BJ (cell line): ENCODE results near the gene TRPV3. TPM values are rescaled to one million over a fixed set of nuclear protein-coding genes. Genes with fewer than 3 reads are reported as not detected.

Source experiments
- CTCF ChIA-PET: fragments of 350-600 bp; formaldehyde crosslinking; extraction: SDS; loops from one replicate; lab custom pipeline; 2021; ENCODE audit warnings: antibody characterized with exemption, inconsistent platforms; lab: Yijun Ruan, JAX
- POLR2A ChIA-PET: fragments of 300-600 bp; sonication (Branson Sonifier 250); formaldehyde crosslinking; extraction: SDS; loops from one replicate; lab custom pipeline; 2021; ENCODE audit warnings: antibody characterized with exemption; lab: Charles Lee
- DNase-seq: peaks from one replicate; pipeline ENCODE4 v3.0.0-alpha.2; 2011; ENCODE audit warnings: low read depth
- H3K27me3 ChIP-seq: 2 replicates; pipeline ENCODE4 v1.6.0; 2011; ENCODE audit warnings: low read length; ENCODE audit not compliant: control insufficient read depth, insufficient read depth
- H3K36me3 ChIP-seq: 2 replicates; pipeline ENCODE4 v1.5.1; 2011; ENCODE audit warnings: low read length; ENCODE audit not compliant: control insufficient read depth, insufficient read depth
- H3K4me3 ChIP-seq: 2 replicates; pipeline ENCODE4 v1.5.1; 2011; ENCODE audit warnings: low read depth, mild to moderate bottlenecking, control low read depth, low read length
- CTCF ChIP-seq: IDR thresholded peaks from 2 replicates; pipeline ENCODE4 v1.5.1; 2011; ENCODE audit warnings: low read depth, mild to moderate bottlenecking, control low read depth, inconsistent platforms, low read length, moderate library complexity; ENCODE audit not compliant: insufficient read depth
- polyA plus RNA-seq: library from polyadenylated mRNA; depleted of rRNA; stranded (reverse); fragments of >200 nt; gene quantifications from 2 replicates; pipeline ENCODE4 v1.2.3, GENCODE V29; 2011

The TRPV3 gene
- polyA plus RNA-seq, 1 experiment, result 0.56 TPM

DNA sequence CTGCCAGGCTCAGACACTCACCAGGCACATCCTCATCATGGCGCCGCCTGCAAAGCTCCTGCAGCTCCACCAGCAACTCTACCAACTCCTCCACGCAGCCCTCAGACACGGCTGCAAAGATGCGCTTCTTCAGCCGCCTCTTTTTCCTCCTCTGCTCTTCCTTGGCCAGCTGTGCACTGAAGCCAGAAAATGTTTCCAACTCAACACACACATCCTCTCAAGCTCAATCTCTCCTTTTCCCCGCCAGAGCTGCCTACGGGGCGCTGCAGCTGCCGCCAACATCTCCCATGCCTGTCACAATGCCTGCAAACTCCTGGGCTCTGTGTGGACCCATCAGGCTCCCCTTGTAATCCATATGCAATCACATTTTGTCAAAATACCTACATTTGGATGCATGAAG lies 14.2 kb downstream of the TRPV3 start:
- POLR2A ChIA-PET, result no interaction called here
- no peak for DNase-seq

GRCh38 chr17:3542410-3543088 lies 15.1 kb downstream of the TRPV3 start:
- no peak for TF ChIP-seq CTCF
- H3K36me3 ChIP-seq, result no peaks in the 10 kb centered on the region
- no peak for DNase-seq
- no peaks in the 10 kb centered on the region for H3K27me3 ChIP-seq
- ChIA-PET POLR2A (no interaction called here), CTCF (no interaction called here)
- H3K4me3 ChIP-seq, result no peak overlapping the region

More for the DNA sequence above, 14.2 kb downstream of the TRPV3 start:
- Histone ChIP-seq H3K36me3 (no peaks in the 10 kb centered on the region), H3K27me3 (no peaks in the 10 kb centered on the region), H3K4me3 (no peak overlapping the region)
- no peak for TF ChIP-seq CTCF
- CTCF ChIA-PET, result no interaction called here

DNA sequence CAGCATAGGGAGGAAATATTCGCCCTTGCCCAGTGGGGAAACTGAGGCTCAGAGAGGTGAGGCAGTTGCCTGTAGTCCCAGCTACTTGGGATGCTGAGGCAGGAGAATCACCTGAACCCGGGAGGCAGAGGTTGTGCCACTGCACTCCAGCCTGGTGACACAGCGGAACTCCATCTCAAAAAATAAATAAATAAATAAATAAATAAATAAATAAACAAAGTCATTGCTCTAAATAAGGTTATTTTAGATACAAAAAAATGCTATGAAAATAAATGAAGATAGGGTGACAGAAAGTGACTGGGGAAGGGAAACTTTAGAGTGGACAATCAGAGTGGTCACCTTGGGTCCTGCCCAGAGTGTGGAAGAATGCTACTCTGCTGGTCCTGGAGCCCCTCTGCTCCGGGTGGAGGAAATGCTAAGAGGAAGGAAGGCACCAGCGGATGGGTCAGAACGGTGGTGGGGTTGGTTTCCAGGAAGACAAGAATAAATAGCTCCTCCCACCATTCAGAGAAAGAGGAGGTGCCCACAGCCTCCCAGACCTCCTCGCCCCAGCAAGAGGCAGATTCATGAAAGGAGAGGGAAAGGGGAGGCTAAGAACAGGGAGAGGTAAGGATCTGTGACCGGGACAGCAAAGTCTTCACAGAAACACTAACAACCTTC lies 17.6 kb downstream of the TRPV3 start:
- POLR2A ChIA-PET, result no interaction called here
- no peak for TF ChIP-seq CTCF
- CTCF ChIA-PET, result interaction anchor here (0.7 to 1.0 kb wide), 3 partner anchors 8 to 108 kb away, joined by 3 to 4 read pairs (median 4); no protein-coding TSS in a partner anchor
- Histone ChIP-seq H3K4me3 (no peak overlapping the region), H3K36me3 (no peaks in the 10 kb centered on the region), H3K27me3 (no peaks in the 10 kb centered on the region)
- DNase-seq, result no peak

GRCh38 chr17:3536716-3537115 lies 20.9 kb downstream of the TRPV3 start:
- Histone ChIP-seq H3K27me3 (no peaks in the 10 kb centered on the region), H3K4me3 (no peak overlapping the region), H3K36me3 (no peaks in the 10 kb centered on the region)
- ChIA-PET CTCF (interaction anchor here (0.6 to 3.3 kb wide), 4 partner anchors 15 to 158 kb away, joined by 3 to 23 read pairs (median 4); no protein-coding TSS in a partner anchor), POLR2A (no interaction called here)
- TF ChIP-seq CTCF, result no peak
- no peak for DNase-seq

GRCh38 chr17:3535253-3535995 lies 22.2 kb downstream of the TRPV3 start:
- TF ChIP-seq CTCF, result peak; percentile 72
- peak overlapping the region; percentile 32 for H3K4me3 ChIP-seq
- no peaks in the 10 kb centered on the region for H3K36me3 ChIP-seq
- no peaks in the 10 kb centered on the region for H3K27me3 ChIP-seq
- DNase-seq, result no peak
- ChIA-PET POLR2A (no interaction called here), CTCF (interaction anchor here (0.8 to 3.3 kb wide), 6 partner anchors 10 to 160 kb away, joined by 3 to 23 read pairs (median 4); no protein-coding TSS in a partner anchor)
